ENCODE data around the gene FGFR2. TPM values are rescaled to one million over a fixed set of nuclear protein-coding genes. Genes with fewer than 3 reads are reported as not detected.

The FGFR2 gene
- total RNA-seq, 1 experiment from 2014 or later: 5.7 TPM

- in situ Hi-C loops (cut with HindIII; ENCODE audit: low pct_unique_long_range_greater_than_20kb, low sequenced_read_pairs): no loop called here
- POLR2A ChIA-PET: no interaction called here
- no TSS peak for BruUV-seq (replicated peaks)
Observed at GRCh38 chr10:121436281-121436629, 162.0 kb downstream of the FGFR2 start.

GRCh38 chr10:121435099-121435875 lies 163.0 kb downstream of the FGFR2 start:
- in situ Hi-C loops (cut with HindIII; ENCODE audit: low pct_unique_long_range_greater_than_20kb, low sequenced_read_pairs): no loop called here
- Histone ChIP-seq H3K27me3 (ENCODE audit: control insufficient read depth, insufficient read depth, low read length) (no peaks in the 10 kb centered on the region), H3K36me3 (ENCODE audit: control insufficient read depth, insufficient read depth, low read length) (no peaks in the 10 kb centered on the region), H3K27ac (ENCODE audit: low read length) (no peak overlapping the region), H3K4me1 (ENCODE audit: control insufficient read depth, insufficient read depth, low read length) (no peaks in the 10 kb centered on the region), H3K4me3 (ENCODE audit: low read depth in 2 of 2, low read length in 2 of 2) (no peak overlapping the region), H3K9me3 (ENCODE audit: control insufficient read depth, insufficient read depth, low read depth, low read length) (no peaks in the 10 kb centered on the region)
- ChIA-PET CTCF (no interaction called here), POLR2A (no interaction called here)
- ATAC-seq: no peak
- TF ChIP-seq REST (IDR thresholded peaks at IDR 0.05; ENCODE audit: insufficient read depth in 1 of 2, low read depth in 2 of 2, low read length in 1 of 2) (no peak), CTCF (IDR thresholded peaks at IDR 0.05) (no peak), SIN3A (IDR thresholded peaks at IDR 0.05; ENCODE audit: borderline replicate concordance, insufficient read depth, low read depth, low read length) (no peak), TCF7L2 (IDR thresholded peaks at IDR 0.05; ENCODE audit: low read depth, low read length) (no peak), POLR2AphosphoS5 (IDR thresholded peaks at IDR 0.05; ENCODE audit: low read depth, low read length) (no peak)
- no TSS peak for BruUV-seq (replicated peaks)
- no peak for DNase-seq (ENCODE audit: low read depth, low spot score)
- intact Hi-C loops (cut with micrococcal nuclease; ENCODE audit: unreplicated experiment): no loop called here

More at GRCh38 chr10:121436281-121436629, 162.0 kb downstream of the FGFR2 start:
- H3K27ac ChIP-seq (ENCODE audit: low read length): no peak overlapping the region
- no peak overlapping the region for H3K4me3 ChIP-seq (ENCODE audit: low read depth in 2 of 2, low read length in 2 of 2)
- no peak for ATAC-seq
- CTCF ChIA-PET: no interaction called here
- intact Hi-C loops (cut with micrococcal nuclease; ENCODE audit: unreplicated experiment): no loop called here
- H3K27me3 ChIP-seq (ENCODE audit: control insufficient read depth, insufficient read depth, low read length): no peaks in the 10 kb centered on the region
- no peaks in the 10 kb centered on the region for H3K36me3 ChIP-seq (ENCODE audit: control insufficient read depth, insufficient read depth, low read length)
- no peaks in the 10 kb centered on the region for H3K4me1 ChIP-seq (ENCODE audit: control insufficient read depth, insufficient read depth, low read length)
- no peak for DNase-seq (ENCODE audit: low read depth, low spot score)
- TF ChIP-seq TCF7L2 (IDR thresholded peaks at IDR 0.05; ENCODE audit: low read depth, low read length) (no peak), SIN3A (IDR thresholded peaks at IDR 0.05; ENCODE audit: borderline replicate concordance, insufficient read depth, low read depth, low read length) (no peak), POLR2AphosphoS5 (IDR thresholded peaks at IDR 0.05; ENCODE audit: low read depth, low read length) (no peak), CTCF (IDR thresholded peaks at IDR 0.05) (no peak), REST (IDR thresholded peaks at IDR 0.05; ENCODE audit: insufficient read depth in 1 of 2, low read depth in 2 of 2, low read length in 1 of 2) (no peak)
- no peaks in the 10 kb centered on the region for H3K9me3 ChIP-seq (ENCODE audit: control insufficient read depth, insufficient read depth, low read depth, low read length)

Data from Panc1 (cell line).